ENCODE measurements around the gene PTN. TPM values are rescaled to one million over a fixed set of nuclear protein-coding genes. Genes with fewer than 3 reads are reported as not detected.
"Not testable (repeated sequence)": the region's sequence is repeated elsewhere in the genome, so short reads cannot be mapped to it uniquely, and the experiment has no call there.

Gene PTN
- total RNA-seq, 1 donor from 2014 or later = 145 TPM

DNA sequence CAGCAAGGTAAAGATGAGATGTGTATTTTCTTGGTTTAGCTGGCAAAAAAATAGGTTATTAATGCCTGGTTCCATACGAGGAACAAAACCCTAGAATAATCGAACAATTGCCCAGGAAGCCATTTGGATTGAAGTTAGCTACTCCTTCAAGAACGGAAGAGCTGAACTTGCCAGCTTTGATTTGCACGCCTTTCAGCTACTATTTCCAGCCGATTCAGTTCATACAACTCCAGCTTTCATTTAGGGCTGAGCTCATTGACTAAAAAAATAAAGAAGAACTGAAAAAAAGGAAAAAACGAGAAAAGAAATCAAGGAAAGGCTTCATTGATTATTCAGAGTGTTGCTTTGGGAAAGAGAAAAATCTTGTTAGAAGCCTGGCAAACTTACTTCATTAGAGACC lies 60.4 kb downstream of the PTN start:
- TF ChIP-seq, protein P1, sequence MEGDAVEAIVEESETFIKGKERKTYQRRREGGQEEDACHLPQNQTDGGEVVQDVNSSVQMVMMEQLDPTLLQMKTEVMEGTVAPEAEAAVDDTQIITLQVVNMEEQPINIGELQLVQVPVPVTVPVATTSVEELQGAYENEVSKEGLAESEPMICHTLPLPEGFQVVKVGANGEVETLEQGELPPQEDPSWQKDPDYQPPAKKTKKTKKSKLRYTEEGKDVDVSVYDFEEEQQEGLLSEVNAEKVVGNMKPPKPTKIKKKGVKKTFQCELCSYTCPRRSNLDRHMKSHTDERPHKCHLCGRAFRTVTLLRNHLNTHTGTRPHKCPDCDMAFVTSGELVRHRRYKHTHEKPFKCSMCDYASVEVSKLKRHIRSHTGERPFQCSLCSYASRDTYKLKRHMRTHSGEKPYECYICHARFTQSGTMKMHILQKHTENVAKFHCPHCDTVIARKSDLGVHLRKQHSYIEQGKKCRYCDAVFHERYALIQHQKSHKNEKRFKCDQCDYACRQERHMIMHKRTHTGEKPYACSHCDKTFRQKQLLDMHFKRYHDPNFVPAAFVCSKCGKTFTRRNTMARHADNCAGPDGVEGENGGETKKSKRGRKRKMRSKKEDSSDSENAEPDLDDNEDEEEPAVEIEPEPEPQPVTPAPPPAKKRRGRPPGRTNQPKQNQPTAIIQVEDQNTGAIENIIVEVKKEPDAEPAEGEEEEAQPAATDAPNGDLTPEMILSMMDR (IDR thresholded peaks at IDR 0.05; ENCODE audit: unreplicated experiment) = no peak
- peaks cover 8% of the 10 kb centered on the region for H3K4me1 Mint-ChIP-seq

DNA sequence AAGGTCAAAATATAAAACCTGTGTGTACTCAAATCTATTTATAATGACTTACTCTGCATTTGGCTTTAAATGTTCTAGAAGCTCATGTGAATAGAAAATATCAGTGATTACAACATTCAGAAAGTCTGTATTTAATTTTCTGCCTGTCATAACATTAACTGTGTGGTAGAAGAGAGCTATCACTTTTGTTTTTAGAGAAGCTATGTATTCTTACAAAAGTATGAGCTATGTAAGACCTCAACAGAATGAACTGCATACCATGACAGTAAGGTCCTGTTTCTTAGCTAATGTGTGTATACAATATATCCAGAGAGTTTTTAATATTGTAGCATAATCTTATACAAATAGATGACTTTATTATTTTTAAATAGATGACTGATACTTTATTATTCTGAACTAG lies 61.5 kb downstream of the PTN start:
- H3K27ac Mint-ChIP-seq = no peak overlapping the region
- peaks cover 3% of the 10 kb centered on the region for H3K9me3 Mint-ChIP-seq
- no peaks in the 10 kb centered on the region for H3K27me3 Mint-ChIP-seq (ENCODE audit: low read depth)
- TF ChIP-seq, protein P1 (IDR thresholded peaks at IDR 0.05; ENCODE audit: unreplicated experiment) = no peak
- peaks cover 4% of the 10 kb centered on the region for H3K4me1 Mint-ChIP-seq
- H3K4me3 Mint-ChIP-seq = no peak overlapping the region
- peaks cover 10% of the 10 kb centered on the region for H3K36me3 Mint-ChIP-seq
- DNase-seq (ENCODE audit: low spot score in 2 of 2, unreplicated experiment in 2 of 2) = no peak

More for the DNA sequence above, 60.4 kb downstream of the PTN start:
- no peak for DNase-seq (ENCODE audit: low spot score in 2 of 2, unreplicated experiment in 2 of 2)
- H3K27ac Mint-ChIP-seq = no peak overlapping the region
- H3K36me3 Mint-ChIP-seq = peaks cover 10% of the 10 kb centered on the region
- no peak overlapping the region for H3K4me3 Mint-ChIP-seq
- H3K27me3 Mint-ChIP-seq (ENCODE audit: low read depth) = no peaks in the 10 kb centered on the region
- H3K9me3 Mint-ChIP-seq = peaks cover 3% of the 10 kb centered on the region

DNA sequence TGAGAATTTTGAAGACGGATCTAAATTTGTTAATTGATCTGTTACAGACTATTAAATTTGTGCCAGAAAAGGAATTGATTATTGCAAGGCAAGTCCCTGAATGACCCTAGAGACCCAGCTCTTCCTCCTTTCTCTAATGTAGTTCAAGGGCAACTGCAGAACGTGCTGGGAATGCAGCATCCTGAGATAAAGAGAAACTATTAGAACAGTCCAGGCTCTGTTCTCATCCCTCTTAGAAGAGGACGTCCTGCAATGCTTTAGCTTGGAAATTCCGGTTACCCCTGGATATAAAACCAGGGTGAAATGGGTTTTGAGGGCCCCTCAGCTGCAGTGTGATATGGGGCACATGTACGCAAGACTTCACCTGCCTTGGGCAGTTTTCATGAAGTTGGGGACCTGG lies 67.3 kb downstream of the PTN start:
- no peak for DNase-seq (ENCODE audit: low spot score in 2 of 2, unreplicated experiment in 2 of 2)
- TF ChIP-seq, protein P1 (IDR thresholded peaks at IDR 0.05; ENCODE audit: unreplicated experiment) = no peak
- H3K4me3 Mint-ChIP-seq = no peak overlapping the region
- no peak overlapping the region for H3K27ac Mint-ChIP-seq
- H3K36me3 Mint-ChIP-seq = no peaks in the 10 kb centered on the region
- H3K27me3 Mint-ChIP-seq (ENCODE audit: low read depth) = no peaks in the 10 kb centered on the region
- H3K4me1 Mint-ChIP-seq = no peaks in the 10 kb centered on the region
- H3K9me3 Mint-ChIP-seq = no peaks in the 10 kb centered on the region

DNA sequence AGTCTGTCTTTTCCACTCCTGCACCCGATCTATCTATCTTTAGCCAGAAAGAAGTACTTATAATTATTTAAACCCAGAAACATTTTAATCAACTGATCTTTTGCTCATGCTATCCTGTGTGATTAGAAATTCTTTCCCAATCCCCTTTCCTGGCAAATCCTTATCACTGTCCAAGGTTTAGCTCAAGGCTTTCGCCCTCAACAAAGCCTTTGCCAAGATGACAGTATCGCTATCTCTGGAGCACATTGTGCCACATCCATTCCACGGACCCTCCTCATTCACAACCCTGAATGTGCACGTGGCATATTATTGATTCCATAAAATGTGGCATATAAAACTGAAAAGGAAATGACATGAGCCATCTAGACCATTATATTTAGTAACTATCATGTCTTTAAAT lies 71.3 kb downstream of the PTN start:
- no peak overlapping the region for H3K4me3 Mint-ChIP-seq
- H3K4me1 Mint-ChIP-seq = peaks cover 5% of the 10 kb centered on the region
- H3K27ac Mint-ChIP-seq = no peak overlapping the region
- H3K9me3 Mint-ChIP-seq = peaks cover 5% of the 10 kb centered on the region
- H3K27me3 Mint-ChIP-seq (ENCODE audit: low read depth) = no peaks in the 10 kb centered on the region
- DNase-seq (ENCODE audit: low spot score in 2 of 2, unreplicated experiment in 2 of 2) = no peak
- TF ChIP-seq, protein P1 (IDR thresholded peaks at IDR 0.05; ENCODE audit: unreplicated experiment) = no peak
- H3K36me3 Mint-ChIP-seq = peaks cover 3% of the 10 kb centered on the region

DNA sequence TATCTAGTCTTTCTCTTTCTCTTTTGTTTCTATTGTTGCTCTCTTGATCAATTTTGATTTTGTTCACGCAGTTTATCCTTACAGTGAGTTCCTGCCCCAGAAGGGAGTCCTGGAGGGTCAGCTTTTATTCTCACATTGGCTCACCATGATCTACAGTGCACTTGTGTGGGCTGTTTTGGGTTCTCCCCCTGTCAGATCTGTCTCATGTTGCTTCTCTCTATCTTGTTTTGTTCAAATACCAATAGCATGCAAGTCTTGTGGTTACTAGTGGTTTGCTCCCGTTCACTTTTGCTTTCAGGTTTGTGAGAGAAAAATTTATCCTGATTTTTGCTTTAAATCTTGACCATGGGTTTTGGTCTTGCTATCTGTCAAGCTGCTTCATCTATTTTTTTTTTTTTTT lies 74.3 kb downstream of the PTN start:
- H3K36me3 Mint-ChIP-seq = peaks cover 3% of the 10 kb centered on the region
- DNase-seq (ENCODE audit: low spot score in 2 of 2, unreplicated experiment in 2 of 2) = no peak

DNA sequence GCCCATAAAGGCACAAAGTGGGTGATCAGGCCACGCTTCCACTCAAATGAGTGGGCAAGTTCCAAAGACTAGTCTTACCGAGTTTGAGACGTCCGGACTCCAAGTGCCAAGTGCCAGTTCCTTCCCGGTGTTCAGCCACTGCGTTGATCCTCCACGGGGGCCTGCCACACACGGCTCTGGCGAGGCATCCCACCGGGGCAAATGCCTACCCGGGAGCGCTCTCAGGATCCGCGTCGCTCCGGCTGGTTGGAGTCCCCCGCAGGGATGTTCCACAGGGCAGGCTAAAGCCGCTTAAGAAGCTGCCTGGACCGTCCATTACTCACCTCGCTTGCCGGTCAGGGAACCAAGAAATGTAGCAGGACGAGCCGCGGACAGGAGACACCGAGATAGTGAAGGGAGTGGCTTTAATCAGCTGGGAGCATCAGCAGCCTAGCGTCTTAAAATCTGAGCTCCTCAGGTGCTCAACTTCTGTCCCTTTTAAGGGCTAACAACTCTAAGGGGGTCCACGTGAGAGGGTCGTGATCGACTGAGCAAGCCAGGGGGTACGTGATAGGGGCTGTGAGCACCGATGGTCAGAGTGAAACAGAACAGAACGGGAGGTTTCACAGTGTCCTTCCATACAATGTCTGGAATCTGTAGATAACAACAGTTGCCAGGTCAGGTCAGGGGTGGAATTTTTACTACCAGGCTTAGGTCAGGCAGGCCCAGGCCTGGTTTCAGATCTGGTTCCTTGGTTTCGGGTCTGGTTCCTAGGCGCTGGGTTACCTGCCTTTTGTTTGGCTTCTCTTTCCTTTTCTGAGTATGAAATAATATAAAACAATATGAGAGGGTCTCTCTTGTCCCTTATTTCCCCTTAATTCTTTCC lies 75.3 kb downstream of the PTN start:
- H3K9me3 Mint-ChIP-seq; H3K27me3 Mint-ChIP-seq (ENCODE audit: low read depth); DNase-seq (ENCODE audit: low spot score in 2 of 2, unreplicated experiment in 2 of 2): not testable (repeated sequence)
- Mint-ChIP-seq H3K27ac (peak overlapping the region; percentile 90), H3K36me3 (peaks cover 11% of the 10 kb centered on the region), H3K4me1 (peaks cover 11% of the 10 kb centered on the region), H3K4me3 (peak overlapping the region; percentile 65)

More for the DNA sequence above, 74.3 kb downstream of the PTN start:
- H3K9me3 Mint-ChIP-seq = peaks cover 5% of the 10 kb centered on the region
- no peaks in the 10 kb centered on the region for H3K27me3 Mint-ChIP-seq (ENCODE audit: low read depth)
- peaks cover 11% of the 10 kb centered on the region for H3K4me1 Mint-ChIP-seq
- peak overlapping the region; percentile 57 for H3K27ac Mint-ChIP-seq
- TF ChIP-seq, protein P1 (IDR thresholded peaks at IDR 0.05; ENCODE audit: unreplicated experiment) = no peak
- no peak overlapping the region for H3K4me3 Mint-ChIP-seq
